Measurements from ENCODE around the gene EYA2.

EYA2 gene

DNA sequence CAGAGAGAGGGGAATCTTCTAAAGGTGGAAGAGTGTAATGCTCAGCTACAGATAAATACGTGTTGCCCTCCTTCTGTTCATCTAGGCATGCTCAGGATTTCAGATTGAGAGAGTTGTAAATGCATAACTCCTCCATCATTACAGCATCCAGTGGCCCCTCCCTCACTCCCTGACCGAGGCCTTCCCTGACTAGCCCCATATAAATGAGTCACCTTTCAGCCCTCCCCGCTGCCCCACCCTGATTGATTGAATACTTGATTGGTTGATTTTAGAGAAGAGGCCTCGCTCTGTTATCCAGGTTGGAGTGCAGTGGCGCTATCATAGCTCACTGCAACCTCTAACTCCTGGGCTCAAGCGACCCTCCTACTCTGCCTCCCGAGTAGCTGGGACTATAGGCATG is 193.7 kb downstream of the EYA2 start:
- DNase-seq: no peak

DNA sequence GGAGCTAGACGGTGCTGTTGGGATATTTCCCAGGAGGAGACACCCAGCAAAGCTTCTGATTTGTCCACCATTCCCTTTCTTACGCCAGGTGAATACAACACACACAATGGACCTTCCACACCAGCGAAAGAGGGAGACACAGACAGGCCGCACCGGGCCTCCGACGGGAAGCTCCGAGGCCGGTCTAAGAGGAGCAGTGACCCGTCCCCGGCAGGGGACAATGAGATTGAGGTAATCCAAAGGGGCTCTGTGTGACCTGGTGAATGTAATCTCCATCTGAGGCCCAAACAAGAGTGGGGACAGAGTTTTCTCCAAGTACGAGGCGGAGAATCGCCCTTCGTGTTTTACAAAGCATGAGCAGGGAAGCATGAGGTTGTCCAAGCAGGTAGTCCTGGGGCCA is 194.5 kb downstream of the EYA2 start:
- no peak for DNase-seq

DNA sequence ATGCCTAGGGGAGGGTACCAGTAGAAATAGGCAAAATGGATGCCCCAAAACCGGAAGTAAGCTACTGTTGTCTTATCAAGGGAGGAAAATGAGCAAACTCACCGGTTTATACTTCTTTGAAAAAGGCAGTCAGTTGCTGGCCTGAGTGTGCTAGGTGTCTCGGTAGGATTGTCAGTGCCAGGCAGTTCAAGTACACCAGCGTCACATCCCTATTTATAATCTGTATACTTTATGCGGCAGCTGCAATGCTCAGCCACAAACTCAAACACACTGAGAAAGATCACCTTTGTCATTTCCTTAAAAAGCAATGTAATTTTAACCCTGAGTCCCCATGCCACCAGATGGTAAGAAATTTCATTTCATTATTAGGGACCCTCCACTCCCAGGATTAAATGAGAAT is 196.2 kb downstream of the EYA2 start:
- DNase-seq: no peak

DNA sequence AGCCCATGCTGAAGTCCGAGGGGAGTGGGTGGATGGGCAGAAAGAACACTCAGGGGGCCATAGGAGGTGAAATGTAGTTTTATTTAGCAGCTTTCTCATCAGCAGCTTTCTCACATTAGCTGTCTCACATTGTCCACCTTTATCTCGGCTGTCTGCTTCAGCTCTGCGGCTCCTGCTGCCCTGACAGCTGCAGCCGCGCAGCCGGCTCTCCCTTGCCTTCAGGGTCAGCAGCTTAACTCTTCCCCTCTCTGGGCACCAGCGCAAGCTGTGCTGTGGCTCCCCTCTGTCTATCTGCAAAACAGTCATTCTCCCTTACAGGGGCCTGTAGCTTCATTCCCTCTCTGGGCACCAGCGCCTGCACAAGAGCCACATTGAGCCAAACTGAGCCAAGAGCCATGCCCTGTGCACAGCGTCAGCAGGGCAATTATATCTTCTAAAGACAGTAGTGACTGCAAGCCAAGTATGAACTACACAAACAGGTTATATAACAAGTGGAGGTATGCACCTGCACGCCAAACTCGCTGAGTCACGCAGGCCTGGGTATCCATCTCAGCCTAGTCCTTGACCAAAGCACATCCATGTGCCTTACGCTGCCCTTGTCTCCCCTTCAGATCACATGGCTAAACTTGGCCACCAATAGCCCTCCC is 198.8 kb downstream of the EYA2 start:
- DNase-seq: no peak

DNA sequence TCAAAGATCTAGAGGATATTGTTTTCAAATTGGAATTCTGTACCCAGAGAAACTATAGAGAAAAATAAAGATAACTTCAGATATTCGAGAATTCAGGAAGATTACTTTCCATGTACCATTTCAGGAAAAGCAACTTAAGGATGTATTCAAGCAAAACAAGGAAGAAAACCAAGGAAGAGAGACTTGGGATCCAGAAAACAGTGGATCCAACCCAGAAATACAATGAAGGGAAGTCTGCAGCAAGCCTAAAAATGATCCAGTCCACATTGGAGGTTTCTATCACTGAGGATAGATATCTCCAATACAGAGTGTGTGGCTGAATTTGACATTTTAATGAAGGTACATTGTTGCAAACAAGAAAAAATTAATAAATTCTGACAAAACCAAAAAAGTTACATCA is 201.0 kb downstream of the EYA2 start:
- no peak for DNase-seq

DNA sequence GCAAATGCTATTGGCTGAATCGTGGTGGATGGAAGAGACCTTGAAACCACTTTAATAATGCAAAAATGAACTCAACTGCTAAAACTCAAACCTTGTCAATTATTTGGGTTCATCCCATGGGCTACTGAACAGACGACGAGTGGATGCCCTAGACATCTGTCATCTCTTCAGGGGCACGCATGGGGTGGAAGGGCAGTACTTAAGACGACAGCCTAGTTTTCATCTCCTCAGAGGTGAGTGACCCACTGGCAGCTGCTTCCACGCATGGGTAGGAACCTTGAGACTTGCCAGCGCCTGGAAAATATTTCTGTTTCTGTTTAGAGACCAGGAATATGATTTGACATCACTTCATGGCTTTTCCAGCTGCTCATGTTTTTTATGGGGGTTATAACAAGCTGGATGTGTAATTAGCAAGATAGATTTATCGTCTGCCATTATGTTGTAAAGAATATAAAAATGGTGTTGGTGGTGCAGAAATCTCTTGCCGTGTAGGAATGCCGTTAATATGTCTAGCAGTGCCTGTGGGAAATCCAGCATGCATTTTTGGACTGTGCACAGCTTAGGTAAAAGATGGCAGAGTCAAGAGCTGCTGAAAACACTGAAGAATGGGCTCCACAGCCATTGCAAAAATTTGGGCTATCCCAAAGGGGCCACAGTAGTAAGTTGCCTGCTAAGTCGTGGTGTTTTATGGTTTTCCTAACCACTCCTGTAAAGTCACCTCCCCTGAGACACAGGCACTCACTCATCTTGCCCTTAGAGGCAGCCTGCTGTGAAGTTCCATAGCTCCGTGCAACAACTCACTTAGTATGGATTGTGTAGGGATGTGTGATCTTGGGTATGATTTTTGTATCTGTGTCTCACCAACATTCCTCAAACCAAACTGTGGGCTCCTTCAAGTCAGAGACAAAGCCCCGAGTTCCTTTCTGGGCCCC is 203.3 kb downstream of the EYA2 start:
- peak; percentile 43 for DNase-seq

DNA sequence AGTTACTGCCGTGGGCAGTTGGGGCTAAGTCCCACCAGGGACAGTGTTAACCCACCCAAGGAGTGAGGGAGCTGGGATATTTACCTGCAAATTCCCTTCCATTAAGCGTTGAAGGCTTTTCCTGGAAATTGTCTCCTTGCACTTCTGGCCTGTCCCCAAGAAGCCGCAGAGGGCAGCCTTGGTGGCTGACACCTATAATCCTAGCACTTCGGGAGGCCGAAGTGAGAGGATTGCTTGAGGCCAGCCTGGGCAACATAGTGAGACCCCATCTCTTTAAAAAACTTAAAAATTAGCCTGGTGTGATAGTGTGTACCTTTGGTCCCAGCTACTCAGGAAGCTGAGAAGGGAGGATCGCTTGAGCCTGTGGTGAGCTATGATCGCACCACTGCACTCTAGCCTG is 204.4 kb downstream of the EYA2 start:
- no peak for DNase-seq

DNA sequence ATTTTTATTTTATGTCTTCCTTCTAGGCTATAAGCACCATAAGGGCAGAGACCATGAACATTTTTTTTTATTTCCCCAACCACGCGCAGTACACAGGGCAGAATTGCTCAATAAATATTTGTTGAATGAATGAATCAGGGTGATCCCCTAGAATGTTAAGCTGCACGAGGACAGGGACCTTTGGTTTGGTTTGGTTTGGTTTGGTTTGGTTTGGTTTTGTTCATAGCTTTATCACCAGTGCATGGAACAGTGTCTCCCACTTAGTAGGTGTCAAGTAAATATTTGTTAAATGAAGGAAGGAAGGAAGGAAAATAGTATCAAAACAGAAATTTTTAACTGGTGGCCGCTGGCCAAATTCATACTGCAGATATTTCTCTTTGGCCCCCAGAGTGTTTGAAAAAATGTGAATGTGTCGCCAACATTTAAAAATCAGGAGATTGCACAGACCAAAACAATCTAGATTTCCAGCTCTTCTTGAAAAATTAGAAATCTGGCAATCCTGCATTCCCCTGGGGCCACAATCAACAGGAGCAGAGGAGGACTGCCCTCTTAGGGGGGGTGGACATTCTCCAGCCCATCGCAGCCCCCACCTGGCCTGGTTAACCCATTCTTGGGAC is 205.3 kb downstream of the EYA2 start:
- no peak for DNase-seq

DNA sequence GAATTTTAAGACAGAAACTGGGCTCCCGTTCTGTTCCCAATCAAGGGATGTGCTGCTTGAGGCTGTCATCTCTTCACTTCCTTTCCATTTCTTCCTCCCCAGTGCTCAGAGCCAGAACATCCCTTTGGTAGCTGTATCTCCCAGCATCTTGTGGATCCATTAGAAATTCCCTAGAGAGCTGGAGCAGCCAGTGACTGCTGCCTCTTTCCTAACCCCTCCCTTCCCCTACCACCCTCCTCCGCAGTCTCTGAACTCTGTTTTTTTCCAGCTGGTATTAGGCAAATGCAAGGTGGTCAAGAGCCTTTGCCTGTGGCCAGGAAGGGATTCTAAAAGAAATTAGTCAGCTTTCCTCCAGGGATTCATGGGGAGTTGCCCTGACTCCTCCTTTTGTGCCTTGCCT is 208.0 kb downstream of the EYA2 start:
- no peak for DNase-seq

DNA sequence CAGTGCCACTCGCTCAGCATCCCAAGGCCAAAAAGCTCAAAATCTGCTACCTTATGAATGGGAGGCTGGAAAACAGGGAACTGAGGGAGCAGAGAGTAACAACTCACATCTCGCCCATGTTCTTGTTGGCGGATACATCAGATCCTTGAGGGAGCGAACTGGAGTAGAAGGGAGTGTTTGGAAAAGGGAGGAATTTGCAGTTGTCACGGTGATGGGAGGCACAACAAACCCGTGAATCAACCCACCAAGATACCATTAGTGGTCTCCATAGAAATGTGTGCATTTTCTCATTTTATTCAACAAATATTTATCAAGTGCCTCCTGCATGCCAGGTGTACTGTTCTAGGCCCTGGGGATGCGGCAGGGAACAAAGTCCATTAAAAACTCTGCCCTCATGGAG is 212.1 kb downstream of the EYA2 start:
- DNase-seq: no peak

DNA sequence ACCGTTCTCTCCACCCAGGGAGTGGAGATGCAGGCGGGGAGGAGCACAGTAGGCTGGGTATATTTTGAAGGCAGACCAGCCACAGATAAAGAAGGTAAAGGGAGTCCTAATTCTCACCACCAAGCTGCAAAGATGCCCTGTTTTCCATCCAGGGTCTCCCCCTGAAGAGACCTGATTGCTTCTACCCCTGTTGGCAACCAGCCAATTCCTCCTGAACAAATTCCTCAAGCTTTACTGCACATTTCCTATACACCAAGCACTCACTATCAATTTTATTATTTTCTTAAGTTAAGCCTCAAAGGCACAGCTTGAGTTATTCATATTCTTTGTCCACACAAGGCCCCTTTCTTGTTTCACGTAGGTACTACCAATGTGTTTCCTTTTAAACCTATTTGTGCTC is 214.4 kb downstream of the EYA2 start:
- DNase-seq: no peak

DNA sequence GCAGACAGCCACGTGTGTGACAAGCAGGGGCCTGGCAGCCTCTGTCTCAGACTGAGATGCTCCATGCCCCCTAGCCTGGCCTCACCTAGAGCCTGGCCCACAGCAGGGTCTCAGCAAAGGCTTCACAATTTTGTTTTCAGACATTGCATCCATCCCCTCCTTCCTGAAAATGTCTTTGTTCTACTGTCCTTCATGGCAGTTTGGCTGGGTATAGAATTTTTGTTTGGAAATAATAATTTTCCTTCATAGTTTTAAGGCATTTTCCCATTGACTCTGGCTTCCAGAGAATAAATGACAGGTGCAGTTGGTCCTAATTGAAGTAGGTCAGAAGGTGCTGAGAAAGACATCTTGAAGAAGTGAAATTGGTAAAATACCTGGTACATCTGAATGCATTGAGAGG is 216.2 kb downstream of the EYA2 start:
- no peak for DNase-seq

DNA sequence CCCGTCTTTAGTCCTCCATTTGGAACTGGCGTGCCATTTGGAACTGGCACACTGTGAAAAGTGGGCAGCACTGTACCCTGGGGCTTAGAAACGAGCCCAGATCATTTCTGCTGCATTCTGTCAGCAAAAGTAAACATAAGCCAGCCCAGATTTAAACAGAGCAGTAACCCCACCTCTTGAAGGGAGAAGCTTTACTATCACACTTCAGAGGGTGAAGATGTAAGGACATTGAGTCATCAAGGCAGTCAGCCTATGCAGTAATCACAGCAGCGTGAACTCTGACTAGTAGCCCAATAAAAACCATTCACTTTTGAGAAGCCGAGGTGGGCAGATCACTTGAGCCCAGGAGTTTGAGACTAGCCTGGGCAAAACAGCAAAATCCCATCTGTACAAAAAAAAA is 216.9 kb downstream of the EYA2 start:
- DNase-seq: no peak

DNA sequence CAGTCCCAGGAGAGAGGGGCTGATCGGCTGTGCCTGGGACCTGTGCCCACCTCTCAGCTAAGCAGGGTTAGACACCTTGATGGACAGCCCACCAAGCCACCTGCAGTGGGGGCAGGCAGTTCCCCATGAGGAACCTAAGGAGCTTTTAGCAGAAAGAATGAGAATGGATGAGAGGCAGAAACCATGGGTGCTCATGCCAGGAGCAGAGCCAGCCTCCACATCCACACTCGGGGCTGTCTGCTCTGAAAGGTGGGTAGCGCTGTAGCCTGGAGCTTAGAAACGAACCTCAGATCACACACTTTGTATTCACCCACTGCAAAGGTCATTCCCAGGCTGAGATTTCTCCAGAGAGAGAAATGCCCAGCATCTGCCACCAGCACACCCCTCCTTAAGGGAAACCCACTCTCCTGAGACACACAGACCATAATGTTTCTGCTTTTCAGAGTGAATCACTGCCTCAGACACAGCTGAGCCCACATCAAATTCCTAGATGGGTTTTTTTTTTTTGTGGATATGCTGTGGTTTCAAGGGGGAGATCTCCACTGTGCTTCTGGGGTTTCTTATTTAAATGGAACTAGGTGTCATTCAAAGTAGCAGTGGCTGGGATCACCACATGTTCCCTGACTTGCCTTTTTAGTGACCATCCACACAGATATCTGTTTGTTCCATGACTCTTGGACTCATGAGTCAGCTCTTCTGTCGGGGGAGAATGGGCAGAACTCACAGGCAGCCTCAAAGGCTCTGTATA is 218.9 kb downstream of the EYA2 start:
- DNase-seq: no peak

DNA sequence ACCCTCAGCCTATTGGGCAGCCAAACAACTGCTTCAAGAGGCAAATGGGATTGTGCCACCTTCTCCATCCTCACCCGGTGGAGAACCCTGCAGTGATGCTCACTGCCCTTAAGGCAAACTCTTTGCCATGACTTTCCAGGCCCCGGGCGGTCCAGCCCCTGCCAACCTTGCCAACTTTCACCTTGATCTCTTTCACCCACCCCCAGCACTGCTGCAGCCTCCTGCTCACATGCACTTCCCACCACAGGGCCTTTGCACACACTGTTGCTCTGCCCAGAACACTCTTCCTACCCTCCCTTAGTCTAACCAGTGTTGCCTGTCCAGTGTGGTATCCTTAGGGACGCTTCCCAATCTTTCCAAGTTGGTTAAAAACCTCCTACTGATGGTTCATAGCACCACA is 221.1 kb downstream of the EYA2 start:
- DNase-seq: no peak

DNA sequence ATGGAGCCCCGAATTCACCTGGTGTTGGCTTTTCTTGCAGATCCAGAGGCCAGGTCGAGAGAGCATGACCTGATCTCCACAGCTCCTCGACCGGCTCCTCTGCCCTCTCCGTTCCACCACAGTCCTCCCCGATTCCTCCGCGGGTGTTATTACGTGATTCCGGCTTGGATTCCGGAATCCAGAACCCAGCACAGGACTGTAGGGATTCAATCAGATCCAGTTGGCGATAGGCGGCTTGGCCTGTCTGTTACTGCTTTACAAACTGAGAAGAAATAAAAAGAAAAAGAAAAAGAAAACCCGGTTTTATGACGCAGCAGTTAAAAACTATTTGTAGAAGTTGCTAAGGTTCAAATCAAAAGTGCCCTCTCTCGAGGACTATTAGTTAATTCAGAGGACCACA is 222.7 kb downstream of the EYA2 start:
- DNase-seq: no peak

DNA sequence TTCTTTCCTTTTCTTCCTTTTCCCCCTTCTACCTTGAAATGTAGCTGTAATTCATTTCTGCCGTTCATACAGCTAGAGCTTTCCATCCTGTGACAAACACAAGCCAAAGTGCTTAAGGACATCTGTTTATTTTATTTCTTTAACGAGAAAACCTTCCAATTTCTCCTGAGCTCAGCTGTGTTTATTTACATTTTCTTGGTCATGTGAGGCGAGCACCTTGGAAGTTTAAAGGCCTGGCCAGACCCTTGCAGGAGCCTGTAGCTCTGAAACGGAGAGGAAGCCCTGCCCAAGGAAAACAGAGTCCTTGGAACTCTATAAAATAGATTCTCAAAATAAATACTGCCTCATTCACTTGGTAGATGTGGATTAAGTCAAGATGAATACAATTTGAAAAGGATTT is 223.1 kb downstream of the EYA2 start:
- no peak for DNase-seq

DNA sequence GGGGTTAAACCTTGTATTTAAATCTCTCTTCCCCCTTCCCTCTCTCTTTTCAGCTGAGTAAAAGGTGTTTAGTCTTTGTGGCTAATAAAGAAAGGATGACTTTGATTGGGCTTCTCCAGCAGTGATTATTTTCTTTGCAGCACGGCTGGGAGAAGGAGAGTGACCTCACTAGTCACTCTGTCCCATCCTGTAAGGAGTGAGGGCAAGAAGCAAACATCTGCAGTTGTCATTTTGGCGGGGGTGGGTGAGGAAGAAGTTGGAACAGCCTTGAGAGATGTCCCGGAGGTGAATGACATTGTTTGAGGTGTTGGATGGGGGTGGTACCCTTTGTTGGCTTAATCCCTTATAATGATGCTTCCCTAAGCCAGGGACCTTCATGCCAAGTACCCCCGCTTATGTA is 223.6 kb downstream of the EYA2 start:
- DNase-seq: no peak

DNA sequence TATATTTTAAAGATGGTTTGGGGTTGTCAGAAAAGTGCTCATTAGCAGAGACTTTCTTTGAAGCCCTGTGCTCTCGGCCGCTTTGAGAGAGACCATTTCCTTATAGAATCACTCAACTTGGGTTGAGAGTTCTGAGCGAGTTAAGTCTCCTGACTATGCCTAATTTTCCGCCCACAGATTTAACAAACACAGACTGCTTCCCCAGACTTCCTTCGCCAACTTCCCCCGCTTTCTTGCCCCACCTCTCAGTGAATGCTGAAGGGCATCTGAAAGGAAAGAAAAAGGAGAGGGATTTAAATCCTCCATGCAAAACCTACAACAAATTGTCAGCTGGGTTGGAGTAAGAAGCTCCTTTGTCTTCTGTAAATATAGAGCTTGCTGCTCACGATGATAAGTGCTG is 224.0 kb downstream of the EYA2 start:
- no peak for DNase-seq

DNA sequence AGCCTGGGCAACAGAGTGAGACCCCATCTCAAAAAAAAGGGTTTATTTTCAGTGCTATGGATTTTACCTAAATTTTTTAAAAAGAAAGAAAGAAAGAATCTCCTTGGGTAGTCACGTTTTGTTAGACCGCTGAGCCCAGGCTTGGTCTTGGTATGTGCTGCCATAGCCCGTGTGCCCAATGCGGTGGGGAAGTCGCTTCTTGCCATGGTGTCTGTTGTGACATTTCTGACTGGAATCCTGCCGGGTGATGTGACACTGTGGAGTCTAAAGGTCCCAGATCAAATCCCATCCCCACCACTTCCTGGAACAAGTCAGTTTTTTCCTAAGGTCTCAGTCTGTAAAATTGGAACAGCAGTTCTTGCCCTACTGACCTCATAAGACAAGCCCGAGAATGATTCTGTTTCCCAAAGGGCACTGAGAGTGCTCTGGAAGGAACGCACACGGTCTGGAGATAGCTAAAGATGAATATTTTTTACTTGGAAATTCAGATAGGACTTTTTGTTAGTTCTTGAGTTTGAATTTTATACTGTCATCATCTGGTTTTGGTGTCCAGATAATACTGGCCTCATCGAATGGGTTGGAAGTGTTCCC is 225.8 kb downstream of the EYA2 start:
- no peak for DNase-seq

DNA sequence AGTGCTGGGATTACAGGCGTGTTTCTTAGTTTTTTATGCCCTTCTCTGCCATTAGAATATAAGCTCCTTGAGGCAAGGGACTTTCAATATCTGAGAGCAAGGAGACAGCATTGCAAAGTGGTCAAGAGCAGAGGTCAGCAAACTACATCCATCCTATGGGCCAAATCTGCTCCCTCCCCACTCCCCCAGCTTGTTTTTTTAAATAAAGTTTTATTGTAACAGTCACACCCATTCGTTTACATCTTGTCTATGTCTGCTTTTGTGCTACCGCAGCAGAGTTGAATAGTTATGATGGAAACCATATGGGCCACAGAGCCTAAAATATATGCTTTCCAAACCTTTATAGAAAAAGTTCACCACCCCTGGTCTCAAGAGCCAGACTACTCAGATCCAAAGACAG is 227.9 kb downstream of the EYA2 start:
- no peak for DNase-seq

DNA sequence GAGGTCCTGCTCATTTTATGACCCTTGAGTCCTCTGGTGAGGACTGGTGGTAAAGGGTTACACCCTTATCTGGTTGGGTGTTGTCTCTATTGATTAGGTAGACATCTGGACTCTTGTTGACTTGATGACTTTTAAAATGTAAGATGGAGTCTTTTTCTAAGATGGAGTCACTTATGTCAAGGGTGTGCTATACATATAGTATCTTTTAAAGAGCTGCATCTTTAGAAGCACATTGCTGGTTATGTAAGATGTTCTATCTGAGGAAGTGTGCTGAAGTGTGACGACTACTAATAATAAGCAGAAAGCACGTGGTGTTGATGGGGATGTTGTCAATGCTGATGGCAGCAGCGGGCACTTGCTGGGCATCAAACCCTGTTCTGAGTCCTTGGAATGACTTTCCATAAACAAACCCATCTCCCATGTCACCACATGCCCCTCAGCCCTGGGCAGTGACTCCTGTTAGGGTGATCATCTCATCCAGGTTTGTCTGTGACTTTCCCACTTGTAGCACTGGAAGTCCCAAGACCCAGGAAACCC is 229.6 kb downstream of the EYA2 start:
- DNase-seq: no peak

DNA sequence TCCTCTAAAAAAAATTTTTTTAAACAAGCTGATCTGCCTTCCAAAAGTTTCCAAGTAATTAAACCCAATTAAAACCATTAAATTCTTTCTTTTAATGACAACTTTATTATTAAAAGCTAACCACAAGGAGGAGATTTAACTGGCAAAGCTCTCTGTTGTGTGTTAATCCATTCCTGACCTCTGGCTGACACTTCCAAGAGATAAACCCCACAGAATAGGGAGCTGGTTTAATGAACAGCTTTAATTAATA is 230.8 kb downstream of the EYA2 start:
- DNase-seq: no peak

Measured in NCI-H1694 (cell line).